Measurements from ENCODE around the gene TEDC2.

- TF ChIP-seq CTCF (IDR thresholded peaks at IDR 0.05): no peak
- TF ChIP-seq EP300 (IDR thresholded peaks at IDR 0.05): no peak
Observed at GRCh38 chr16:2468725-2469398, 9.0 kb downstream of the TEDC2 start.

Data from esophagus muscularis mucosa (tissue), 3 donors.